HepG2 (cell line): ENCODE results near the gene SWI5. TPM values are rescaled to one million over a fixed set of nuclear protein-coding genes. Genes with fewer than 3 reads are reported as not detected.

ENCODE experiments used
- AKAP8 ChIP-seq: sonication (generic); formaldehyde crosslinking; IDR thresholded peaks from 2 replicates; pipeline ENCODE4 v1.5.1; 2020; ENCODE audit warnings: mild to moderate bottlenecking, missing genetic modification reagents
- ASH2L ChIP-seq: fragments of 300-600, 200-600 bp; sonication (generic); IDR thresholded peaks from 2 replicates; pipeline ENCODE4 v1.7.0; 2017; ENCODE audit warnings: low read depth, mild to moderate bottlenecking, moderate library complexity, mixed read lengths, low read length; ENCODE audit not compliant: insufficient read length
- ATM ChIP-seq: fragments of 450-650 bp; IDR thresholded peaks from 2 replicates; pipeline ENCODE4 v1.7.1; 2017; ENCODE audit warnings: mild to moderate bottlenecking, borderline replicate concordance
- CCDC6 ChIP-seq: sonication (generic); formaldehyde crosslinking; IDR thresholded peaks from 2 replicates; pipeline ENCODE4 v1.8.1; 2022; ENCODE audit warnings: mild to moderate bottlenecking, missing genetic modification reagents, moderate library complexity
- HNRNPLL ChIP-seq: fragments of 200-400 bp; formaldehyde crosslinking; IDR thresholded peaks from 2 replicates; pipeline ENCODE4 v1.6.1; 2017; ENCODE audit warnings: mild to moderate bottlenecking, low read depth, low read length; ENCODE audit not compliant: poor library complexity, severe bottlenecking
- HNRNPUL1 ChIP-seq: fragments of 200-400 bp; formaldehyde crosslinking; IDR thresholded peaks from 2 replicates; pipeline ENCODE4 v1.6.1; 2017; ENCODE audit warnings: low read depth, mild to moderate bottlenecking, low read length, moderate library complexity
- JARID2 ChIP-seq: sonication (generic); formaldehyde crosslinking; IDR thresholded peaks from 2 replicates; pipeline ENCODE4 v1.8.1; 2023; ENCODE audit warnings: missing genetic modification reagents, inconsistent platforms; ENCODE audit not compliant: insufficient replicate concordance
- MEIS1 ChIP-seq: sonication (generic); formaldehyde crosslinking; IDR thresholded peaks from 2 replicates; pipeline ENCODE4 v1.9.0; 2021; ENCODE audit warnings: mild to moderate bottlenecking, missing genetic modification reagents, moderate library complexity, borderline replicate concordance
- MXD4 ChIP-seq: IDR thresholded peaks from 2 replicates; pipeline ENCODE4 v1.6.1; 2016; ENCODE audit warnings: mild to moderate bottlenecking, missing biosample characterization, missing genetic modification reagents
- NFIC ChIP-seq: IDR thresholded peaks from 2 replicates; pipeline ENCODE4 v1.6.1; 2012; ENCODE audit warnings: mild to moderate bottlenecking, low read length, inconsistent platforms
- NKX3-1 ChIP-seq: sonication (generic); formaldehyde crosslinking; IDR thresholded peaks from 2 replicates; pipeline ENCODE4 v1.5.0; 2020; ENCODE audit warnings: missing genetic modification reagents
- SSRP1 ChIP-seq: IDR thresholded peaks from 2 replicates; pipeline ENCODE4 v1.6.1; 2016; ENCODE audit warnings: control low read depth
- ZNF121 ChIP-seq: sonication (generic); formaldehyde crosslinking; IDR thresholded peaks from 2 replicates; pipeline ENCODE4 v1.5.0; 2020; ENCODE audit warnings: mild to moderate bottlenecking, missing genetic modification reagents
- ZNF232 ChIP-seq: sonication (generic); formaldehyde crosslinking; IDR thresholded peaks from 2 replicates; pipeline ENCODE4 v1.4.0; 2020; ENCODE audit warnings: missing genetic modification reagents, borderline replicate concordance
- ZNF292 ChIP-seq: sonication (generic); formaldehyde crosslinking; IDR thresholded peaks from 2 replicates; pipeline ENCODE4 v1.8.1; 2022; ENCODE audit warnings: mild to moderate bottlenecking, low read depth, missing genetic modification reagents, borderline replicate concordance
- ZNF329 ChIP-seq: sonication (generic); formaldehyde crosslinking; IDR thresholded peaks from 2 replicates; pipeline ENCODE4 v1.9.0; 2021; ENCODE audit warnings: low read depth, mild to moderate bottlenecking, missing genetic modification reagents
- ZNF547 ChIP-seq: sonication (generic); formaldehyde crosslinking; IDR thresholded peaks from 2 replicates; pipeline ENCODE4 v1.5.1; 2020; ENCODE audit warnings: mild to moderate bottlenecking, missing genetic modification reagents
- ZNF644 ChIP-seq: IDR thresholded peaks from 2 replicates; pipeline ENCODE4 v1.6.1; 2016; ENCODE audit warnings: low read depth
- polyA plus RNA-seq, 8 experiments: library from polyadenylated mRNA; depleted of rRNA in 3 of 8; stranded (reverse) in 7 of 8; unstranded in 1 of 8; fragments of >200 nt; fragmentation: Illumina TruSeq in 4 of 8; extraction: Trizol in 4 of 8; gene quantifications; 2 replicates each; pipeline versions ENCODE4 v1.2.1 to v1.2.3, GENCODE V29; 2011 to 2016; ENCODE audit warnings: low read depth in 4 of 8, missing spikeins in 1 of 8, mixed read lengths in 1 of 8; ENCODE audit not compliant: insufficient read depth in 1 of 8
- total RNA-seq, 5 experiments: library from RNA; depleted of rRNA; stranded (reverse); fragments of >200 nt; fragmentation: Illumina TruSeq; extraction: Trizol; gene quantifications; 2 replicates each; pipeline ENCODE4 v1.2.3, GENCODE V29; 2016; ENCODE audit warnings: low read depth in 1 of 5
- TF ChIP-seq, protein P1 (sequence below): IDR thresholded peaks from 2 replicates; pipeline ENCODE4 v1.6.1; 2016; ENCODE audit warnings: low read depth, borderline replicate concordance
- TF ChIP-seq, protein P2 (sequence below): sonication (generic); formaldehyde crosslinking; IDR thresholded peaks from one replicate; pipeline ENCODE4 v1.5.1; 2020; ENCODE audit warnings: mild to moderate bottlenecking, missing genetic modification reagents; ENCODE audit errors: not compliant biosample characterization

The SWI5 gene
- total and polyA plus RNA-seq, 2 of the 13 experiments (the other 11 are each of a cell fraction or from before 2014, with no cell fraction given) = 39.2 to 41.0 TPM

DNA sequence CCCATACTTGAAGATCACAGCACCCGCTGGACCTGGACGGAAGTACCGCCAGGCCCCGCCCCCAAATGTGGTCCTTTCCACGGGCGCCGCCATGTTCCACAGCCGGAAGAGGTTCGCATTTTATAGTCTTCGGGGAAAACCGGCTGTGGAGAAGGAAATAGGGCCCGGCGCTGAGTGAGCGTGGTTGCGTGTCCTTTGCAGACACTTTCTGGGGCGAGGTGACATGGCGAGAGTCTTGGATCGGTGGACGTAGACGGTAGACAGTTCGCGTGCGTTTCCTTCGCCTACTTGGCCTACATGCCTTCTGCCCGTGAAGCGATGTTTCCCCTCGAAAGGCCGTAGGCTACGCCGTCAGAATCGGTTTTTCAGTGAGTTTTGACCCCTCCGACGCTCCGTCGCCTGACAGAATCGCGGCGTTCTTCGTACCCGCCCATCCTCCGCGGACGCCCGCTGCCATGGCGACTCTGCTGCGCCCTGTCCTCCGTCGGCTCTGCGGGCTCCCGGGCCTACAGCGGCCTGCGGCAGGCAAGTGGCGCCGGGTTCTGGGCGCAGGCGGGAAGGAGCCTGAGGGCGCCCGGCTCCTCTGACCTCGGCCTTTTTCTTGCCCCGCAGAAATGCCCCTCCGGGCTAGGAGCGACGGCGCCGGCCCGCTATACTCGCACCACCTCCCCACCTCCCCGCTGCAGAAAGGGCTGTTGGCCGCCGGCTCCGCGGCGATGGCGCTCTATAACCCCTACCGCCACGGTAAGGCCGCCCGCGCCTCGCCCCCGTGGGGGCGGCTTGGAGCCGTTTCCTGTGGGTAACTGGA is 46.5 kb downstream of the SWI5 start, which contains the start of the genes COQ4 and TRUB2 (continued):
- peak; percentile 92 for TF ChIP-seq HNRNPLL
- no peak for TF ChIP-seq ZNF644 (CRISPR knock-in tag)
- TF ChIP-seq SSRP1 (CRISPR knock-in tag) = no peak; the same call in 1 of the 2 replicates
- TF ChIP-seq AKAP8 (CRISPR knock-in tag) = peak; percentile 82; the same call in 1 of the 2 replicates
- TF ChIP-seq ZNF547 (CRISPR knock-in tag) = peak; percentile 69; the same call in 1 of the 2 replicates
- TF ChIP-seq, protein P1, sequence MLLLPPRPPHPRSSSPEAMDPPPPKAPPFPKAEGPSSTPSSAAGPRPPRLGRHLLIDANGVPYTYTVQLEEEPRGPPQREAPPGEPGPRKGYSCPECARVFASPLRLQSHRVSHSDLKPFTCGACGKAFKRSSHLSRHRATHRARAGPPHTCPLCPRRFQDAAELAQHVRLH (CRISPR knock-in tag) = peak; percentile 73
- TF ChIP-seq, protein P2, sequence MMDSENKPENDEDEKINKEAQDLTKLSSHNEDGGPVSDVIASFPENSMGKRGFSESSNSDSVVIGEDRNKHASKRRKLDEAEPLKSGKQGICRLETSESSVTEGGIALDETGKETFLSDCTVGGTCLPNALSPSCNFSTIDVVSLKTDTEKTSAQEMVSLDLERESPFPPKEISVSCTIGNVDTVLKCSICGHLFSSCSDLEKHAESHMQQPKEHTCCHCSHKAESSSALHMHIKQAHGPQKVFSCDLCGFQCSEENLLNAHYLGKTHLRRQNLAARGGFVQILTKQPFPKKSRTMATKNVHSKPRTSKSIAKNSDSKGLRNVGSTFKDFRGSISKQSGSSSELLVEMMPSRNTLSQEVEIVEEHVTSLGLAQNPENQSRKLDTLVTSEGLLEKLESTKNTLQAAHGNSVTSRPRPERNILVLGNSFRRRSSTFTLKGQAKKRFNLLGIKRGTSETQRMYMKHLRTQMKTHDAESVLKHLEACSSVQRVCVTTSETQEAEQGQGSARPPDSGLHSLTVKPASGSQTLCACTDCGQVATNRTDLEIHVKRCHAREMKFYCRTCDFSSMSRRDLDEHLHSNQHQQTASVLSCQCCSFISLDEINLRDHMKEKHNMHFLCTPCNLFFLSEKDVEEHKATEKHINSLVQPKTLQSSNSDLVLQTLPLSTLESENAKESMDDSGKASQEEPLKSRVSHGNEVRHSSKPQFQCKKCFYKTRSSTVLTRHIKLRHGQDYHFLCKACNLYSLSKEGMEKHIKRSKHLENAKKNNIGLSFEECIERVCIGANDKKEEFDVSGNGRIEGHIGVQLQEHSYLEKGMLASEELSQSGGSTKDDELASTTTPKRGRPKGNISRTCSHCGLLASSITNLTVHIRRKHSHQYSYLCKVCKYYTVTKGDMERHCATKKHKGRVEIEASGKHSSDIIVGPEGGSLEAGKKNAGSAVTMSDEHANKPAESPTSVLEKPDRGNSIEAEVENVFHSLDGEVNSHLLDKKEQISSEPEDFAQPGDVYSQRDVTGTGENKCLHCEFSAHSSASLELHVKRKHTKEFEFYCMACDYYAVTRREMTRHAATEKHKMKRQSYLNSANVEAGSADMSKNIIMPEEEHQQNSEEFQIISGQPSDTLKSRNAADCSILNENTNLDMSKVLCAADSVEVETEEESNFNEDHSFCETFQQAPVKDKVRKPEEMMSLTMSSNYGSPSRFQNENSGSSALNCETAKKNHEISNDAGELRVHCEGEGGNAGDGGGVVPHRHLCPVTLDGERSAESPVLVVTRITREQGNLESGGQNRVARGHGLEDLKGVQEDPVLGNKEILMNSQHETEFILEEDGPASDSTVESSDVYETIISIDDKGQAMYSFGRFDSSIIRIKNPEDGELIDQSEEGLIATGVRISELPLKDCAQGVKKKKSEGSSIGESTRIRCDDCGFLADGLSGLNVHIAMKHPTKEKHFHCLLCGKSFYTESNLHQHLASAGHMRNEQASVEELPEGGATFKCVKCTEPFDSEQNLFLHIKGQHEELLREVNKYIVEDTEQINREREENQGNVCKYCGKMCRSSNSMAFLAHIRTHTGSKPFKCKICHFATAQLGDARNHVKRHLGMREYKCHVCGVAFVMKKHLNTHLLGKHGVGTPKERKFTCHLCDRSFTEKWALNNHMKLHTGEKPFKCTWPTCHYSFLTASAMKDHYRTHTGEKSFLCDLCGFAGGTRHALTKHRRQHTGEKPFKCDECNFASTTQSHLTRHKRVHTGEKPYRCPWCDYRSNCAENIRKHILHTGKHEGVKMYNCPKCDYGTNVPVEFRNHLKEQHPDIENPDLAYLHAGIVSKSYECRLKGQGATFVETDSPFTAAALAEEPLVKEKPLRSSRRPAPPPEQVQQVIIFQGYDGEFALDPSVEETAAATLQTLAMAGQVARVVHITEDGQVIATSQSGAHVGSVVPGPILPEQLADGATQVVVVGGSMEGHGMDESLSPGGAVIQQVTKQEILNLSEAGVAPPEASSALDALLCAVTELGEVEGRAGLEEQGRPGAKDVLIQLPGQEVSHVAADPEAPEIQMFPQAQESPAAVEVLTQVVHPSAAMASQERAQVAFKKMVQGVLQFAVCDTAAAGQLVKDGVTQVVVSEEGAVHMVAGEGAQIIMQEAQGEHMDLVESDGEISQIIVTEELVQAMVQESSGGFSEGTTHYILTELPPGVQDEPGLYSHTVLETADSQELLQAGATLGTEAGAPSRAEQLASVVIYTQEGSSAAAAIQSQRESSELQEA (CRISPR knock-in tag) = peak; percentile 73
- TF ChIP-seq ZNF329 (CRISPR knock-in tag) = peak; percentile 9; the same call in 1 of the 2 replicates
- TF ChIP-seq ZNF232 (CRISPR knock-in tag) = peak; percentile 77; the same call in 1 of the 2 replicates
- TF ChIP-seq ASH2L = peak; percentile 97
- no peak for TF ChIP-seq NFIC
- no peak for TF ChIP-seq HNRNPUL1
- TF ChIP-seq MXD4 (CRISPR knock-in tag) = peak; percentile 85; the same call in 1 of the 2 replicates
- peak; percentile 78; the same call in 1 of the 2 replicates for TF ChIP-seq ZNF121
- no peak for TF ChIP-seq ATM
- no peak for TF ChIP-seq ZNF292 (CRISPR knock-in tag)
- no peak for TF ChIP-seq CCDC6
- TF ChIP-seq JARID2 (CRISPR knock-in tag) = no peak
- TF ChIP-seq NKX3-1 (CRISPR knock-in tag) = peak; percentile 55; the same call in 1 of the 2 replicates
- TF ChIP-seq MEIS1 (CRISPR knock-in tag) = peak; percentile 48; the same call in 1 of the 2 replicates
